Peyer's patch (tissue), 4 donors: ENCODE results near the gene LRRC3B.

Experiments used
- POLR2A ChIP-seq, 2 donors: fragments of 450-650 bp; IDR thresholded peaks; one replicate each; pipeline ENCODE4 v1.5.1; 2017; ENCODE audit warnings: antibody characterized with exemption in 2 of 2, mild to moderate bottlenecking in 2 of 2, moderate library complexity in 2 of 2
- TF ChIP-seq, protein P1 (sequence below), 6 experiments: fragments of 450-650 bp in 4 of 6; fragments of 200-600 bp in 2 of 6; sonication (generic) in 1 of 6; IDR thresholded peaks; one replicate each; pipeline ENCODE4 v1.5.1; 2017 to 2019; ENCODE audit warnings: antibody characterized with exemption in 6 of 6, mild to moderate bottlenecking in 3 of 6, moderate library complexity in 1 of 6

DNA sequence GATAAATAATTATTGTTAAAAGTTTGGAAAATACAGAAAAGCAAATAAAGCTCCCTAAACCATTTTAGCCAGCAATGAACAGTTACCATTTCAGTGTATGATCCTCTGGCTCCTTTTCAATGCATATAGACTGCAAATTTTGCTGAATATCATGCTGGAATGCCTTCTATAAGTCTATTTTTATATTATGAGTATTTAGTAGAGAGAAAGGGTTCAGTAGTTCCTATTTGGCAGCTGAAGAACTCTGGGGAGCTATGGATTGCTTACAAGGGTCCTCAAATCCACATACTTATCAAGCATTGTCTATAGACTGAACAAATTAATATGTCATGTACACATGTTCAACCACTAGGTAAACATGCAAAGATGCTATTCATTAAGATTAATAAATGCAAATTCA, 46.1 kb downstream of the LRRC3B start:
- TF ChIP-seq, protein P1, sequence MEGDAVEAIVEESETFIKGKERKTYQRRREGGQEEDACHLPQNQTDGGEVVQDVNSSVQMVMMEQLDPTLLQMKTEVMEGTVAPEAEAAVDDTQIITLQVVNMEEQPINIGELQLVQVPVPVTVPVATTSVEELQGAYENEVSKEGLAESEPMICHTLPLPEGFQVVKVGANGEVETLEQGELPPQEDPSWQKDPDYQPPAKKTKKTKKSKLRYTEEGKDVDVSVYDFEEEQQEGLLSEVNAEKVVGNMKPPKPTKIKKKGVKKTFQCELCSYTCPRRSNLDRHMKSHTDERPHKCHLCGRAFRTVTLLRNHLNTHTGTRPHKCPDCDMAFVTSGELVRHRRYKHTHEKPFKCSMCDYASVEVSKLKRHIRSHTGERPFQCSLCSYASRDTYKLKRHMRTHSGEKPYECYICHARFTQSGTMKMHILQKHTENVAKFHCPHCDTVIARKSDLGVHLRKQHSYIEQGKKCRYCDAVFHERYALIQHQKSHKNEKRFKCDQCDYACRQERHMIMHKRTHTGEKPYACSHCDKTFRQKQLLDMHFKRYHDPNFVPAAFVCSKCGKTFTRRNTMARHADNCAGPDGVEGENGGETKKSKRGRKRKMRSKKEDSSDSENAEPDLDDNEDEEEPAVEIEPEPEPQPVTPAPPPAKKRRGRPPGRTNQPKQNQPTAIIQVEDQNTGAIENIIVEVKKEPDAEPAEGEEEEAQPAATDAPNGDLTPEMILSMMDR (IDR thresholded peaks at IDR 0.05) = no peak
- TF ChIP-seq POLR2A (IDR thresholded peaks at IDR 0.05) = no peak
